Bone marrow (tissue), 2 donors: ENCODE results near the gene ZBTB11.
"Not testable (repeated sequence)": the region's sequence is repeated elsewhere in the genome, so short reads cannot be mapped to it uniquely, and the experiment has no call there.

Experiments
- DNase-seq, 2 donors: peaks; one replicate each; lab custom pipeline; 2025; lab: John Stamatoyannopoulos, UW

ZBTB11 gene

GRCh38 chr3:101618726-101619125 is 58.2 kb downstream of the ZBTB11 start:
- no peak for DNase-seq

DNA sequence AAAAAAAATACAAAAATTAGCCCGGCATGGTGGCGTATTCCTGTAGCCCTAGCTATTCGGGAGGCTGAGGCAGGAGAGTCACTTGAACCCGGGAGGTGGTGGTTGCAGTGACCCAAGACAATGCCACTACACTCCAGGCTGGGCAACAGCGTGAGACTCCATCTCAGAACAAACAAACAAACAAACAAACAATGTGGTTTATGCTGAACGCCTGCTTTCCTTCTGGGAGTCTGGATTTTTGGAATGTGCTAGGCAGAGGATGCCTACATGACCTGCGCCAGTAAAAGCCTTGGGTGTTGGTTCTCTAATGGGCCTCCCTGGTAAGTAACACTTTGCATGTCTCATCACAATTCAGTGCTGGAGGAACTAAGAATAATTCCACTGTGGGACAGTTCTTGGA is 59.5 kb downstream of the ZBTB11 start:
- DNase-seq = no peak

DNA sequence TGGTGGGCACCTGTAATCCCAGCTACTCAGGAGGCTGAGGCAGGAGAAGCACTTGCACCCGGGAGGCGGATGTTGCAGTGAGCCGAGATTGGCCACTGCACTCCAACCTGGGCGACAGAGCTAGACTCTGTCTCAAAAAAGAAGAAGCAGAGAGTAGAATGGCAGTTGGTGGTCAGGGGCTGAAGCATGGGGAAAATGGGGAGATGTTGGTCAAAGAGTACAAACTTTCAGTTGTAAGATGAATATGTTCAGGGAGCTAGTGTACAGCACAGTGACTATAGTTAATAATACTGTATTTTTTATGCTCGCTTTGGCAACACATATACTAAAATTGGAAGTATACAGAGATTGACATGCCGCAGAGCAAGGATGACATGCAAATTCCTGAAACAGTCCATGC is 61.4 kb downstream of the ZBTB11 start:
- DNase-seq = no peak

- DNase-seq = not testable (repeated sequence)
Observed at GRCh38 chr3:101613014-101613413, 63.9 kb downstream of the ZBTB11 start.

- DNase-seq = no peak
Observed at GRCh38 chr3:101611023-101611422, 65.9 kb downstream of the ZBTB11 start.

- DNase-seq = not testable (repeated sequence)
Observed at GRCh38 chr3:101605398-101605797, 71.5 kb downstream of the ZBTB11 start.

- no peak for DNase-seq
Observed at GRCh38 chr3:101603184-101603583, 73.7 kb downstream of the ZBTB11 start.

- DNase-seq = no peak
Observed at GRCh38 chr3:101602731-101603130, 74.2 kb downstream of the ZBTB11 start.
